Mesenchymal stem cell (in vitro differentiated cells and primary cell): ENCODE results near the gene TRIM31.

Experiments
- DNase-seq: peaks from one replicate; pipeline ENCODE4 v3.0.0-alpha.2; 2013
- H2AFZ ChIP-seq: one replicate; pipeline ENCODE4 v1.6.1; 2013; ENCODE audit warnings: low read depth, mild to moderate bottlenecking, control low read depth, inconsistent platforms, low read length, moderate library complexity
- H2AK5ac ChIP-seq: 2 replicates; pipeline ENCODE4 v1.6.1; 2013; ENCODE audit warnings: low read length, moderate library complexity, mild to moderate bottlenecking, inconsistent platforms; ENCODE audit not compliant: severe bottlenecking
- H2BK120ac ChIP-seq: one replicate; pipeline ENCODE4 v1.6.1; 2013; ENCODE audit warnings: low read depth, mild to moderate bottlenecking, inconsistent platforms, low read length, moderate library complexity
- H2BK12ac ChIP-seq, 2 experiments: one replicate each; pipeline ENCODE4 v1.6.1; 2013; ENCODE audit warnings: inconsistent platforms in 2 of 2, low read length in 2 of 2, mild to moderate bottlenecking in 2 of 2, moderate library complexity in 2 of 2, control low read depth in 1 of 2
- H2BK15ac ChIP-seq: one replicate; pipeline ENCODE4 v1.6.1; 2013; ENCODE audit warnings: mild to moderate bottlenecking, low read depth, inconsistent platforms; ENCODE audit not compliant: poor library complexity, severe bottlenecking
- H2BK5ac ChIP-seq: 2 replicates; pipeline ENCODE4 v1.6.1; 2013; ENCODE audit warnings: low read depth, mild to moderate bottlenecking, low read length, control low read depth, inconsistent platforms; ENCODE audit not compliant: poor library complexity, severe bottlenecking
- H3K14ac ChIP-seq, 2 experiments: one replicate each; pipeline ENCODE4 v1.6.1; 2013; ENCODE audit warnings: inconsistent platforms in 2 of 2, low read length in 2 of 2, control low read depth in 1 of 2, mild to moderate bottlenecking in 1 of 2, moderate library complexity in 1 of 2
- H3K18ac ChIP-seq, 2 experiments: one replicate each; pipeline ENCODE4 v1.6.1; 2013; ENCODE audit warnings: inconsistent platforms in 2 of 2, low read length in 2 of 2, control low read depth in 1 of 2, low read depth in 1 of 2, mild to moderate bottlenecking in 1 of 2
- H3K23ac ChIP-seq, 2 experiments: one replicate each; pipeline ENCODE4 v1.6.1; 2013; ENCODE audit warnings: inconsistent platforms in 2 of 2, low read length in 2 of 2, mild to moderate bottlenecking in 2 of 2, moderate library complexity in 2 of 2, control low read depth in 1 of 2
- H3K27ac ChIP-seq: 2 replicates; pipeline ENCODE4 v1.5.1; 2013; ENCODE audit warnings: mild to moderate bottlenecking, moderate library complexity, low read length, control low read depth, inconsistent platforms; ENCODE audit not compliant: poor library complexity, severe bottlenecking
- H3K27me3 ChIP-seq, 2 experiments: 2 replicates each; pipeline versions ENCODE4 v1.6.1 to v1.7.0; 2013; ENCODE audit warnings: low read length in 2 of 2, mild to moderate bottlenecking in 2 of 2, moderate library complexity in 2 of 2, control low read depth in 1 of 2, inconsistent platforms in 1 of 2; ENCODE audit not compliant: control insufficient read depth in 1 of 2, insufficient read depth in 1 of 2
- H3K36me3 ChIP-seq, 2 experiments: 2 replicates each; pipeline versions ENCODE4 v1.6.1 to v1.7.0; 2013; ENCODE audit warnings: low read length in 2 of 2, control low read depth in 1 of 2, inconsistent platforms in 1 of 2, low read depth in 1 of 2, mild to moderate bottlenecking in 1 of 2; ENCODE audit not compliant: insufficient read depth in 2 of 2, control insufficient read depth in 1 of 2
- H3K4ac ChIP-seq, 2 experiments: one replicate each; pipeline ENCODE4 v1.6.1; 2013; ENCODE audit warnings: inconsistent platforms in 2 of 2, low read length in 2 of 2, mild to moderate bottlenecking in 2 of 2, moderate library complexity in 2 of 2, control low read depth in 1 of 2, low read depth in 1 of 2
- H3K4me1 ChIP-seq: 2 replicates; pipeline ENCODE4 v1.6.1; 2013; ENCODE audit warnings: low read depth, low read length, control low read depth; ENCODE audit not compliant: control insufficient read depth, insufficient read depth
- H3K4me2 ChIP-seq: 2 replicates; pipeline ENCODE4 v1.6.1; 2013; ENCODE audit warnings: low read length, mild to moderate bottlenecking, inconsistent platforms; ENCODE audit not compliant: poor library complexity, severe bottlenecking
- H3K4me3 ChIP-seq, 2 experiments: 2 replicates each; pipeline versions ENCODE4 v1.5.1 to v1.7.0; 2013; ENCODE audit warnings: low read length in 2 of 2, mild to moderate bottlenecking in 2 of 2, control low read depth in 1 of 2, low read depth in 1 of 2; ENCODE audit not compliant: insufficient read depth in 1 of 2
- H3K79me1 ChIP-seq: replicated peaks from 2 replicates; pipeline ENCODE4 v1.6.1; 2013; ENCODE audit warnings: mild to moderate bottlenecking, control low read depth, low read length, inconsistent platforms; ENCODE audit not compliant: poor library complexity, severe bottlenecking
- H3K9ac ChIP-seq: 2 replicates; pipeline ENCODE4 v1.7.0; 2013; ENCODE audit warnings: mild to moderate bottlenecking, low read length, moderate library complexity
- H3K9me3 ChIP-seq: 2 replicates; pipeline ENCODE4 v1.7.0; 2013; ENCODE audit warnings: mild to moderate bottlenecking, low read length; ENCODE audit not compliant: control insufficient read depth
- H4K8ac ChIP-seq: one replicate; pipeline ENCODE4 v1.6.1; 2013; ENCODE audit warnings: inconsistent platforms, mild to moderate bottlenecking, low read length, moderate library complexity
- H4K91ac ChIP-seq: one replicate; pipeline ENCODE4 v1.6.1; 2013; ENCODE audit warnings: mild to moderate bottlenecking, low read length, inconsistent platforms
- WGBS: methylation state at CpG from one replicate; pipeline ENCODE4 v1.1.7; 2013; ENCODE audit warnings: mixed read lengths; 5-methylcytosine and 5-hydroxymethylcytosine counted together

Gene TRIM31

GRCh38 chr6:30131947-30132497, 19.1 kb upstream of the TRIM31 start:
- WGBS = 91% methylated on average over 2 of the region's 2 CpGs
- no peak overlapping the region for H2AFZ ChIP-seq

GRCh38 chr6:30130887-30131862, 18.3 kb upstream of the TRIM31 start:
- H3K18ac ChIP-seq = no peak overlapping the region
- H2BK5ac ChIP-seq = no peak overlapping the region
- WGBS = 38% methylated on average over 16 of the region's 16 CpGs
- H3K14ac ChIP-seq = no peak overlapping the region
- no peak overlapping the region for H3K9ac ChIP-seq
- peak; percentile 83 for DNase-seq
- H2AK5ac ChIP-seq = no peak overlapping the region
- H2AFZ ChIP-seq = no peak overlapping the region
- H3K4me1 ChIP-seq = peaks cover 7% of the 10 kb centered on the region
- peaks cover 63 to 66% of the 10 kb centered on the region in 2 experiments for H3K27me3 ChIP-seq
- H3K4me3 ChIP-seq = no peak overlapping the region
- H4K91ac ChIP-seq = no peak overlapping the region
- H2BK12ac ChIP-seq = no peak overlapping the region
- no peaks in the 10 kb centered on the region for H3K36me3 ChIP-seq
- no peak overlapping the region for H2BK120ac ChIP-seq
- no peaks in the 10 kb centered on the region for H3K79me1 ChIP-seq
- no peaks in the 10 kb centered on the region for H3K9me3 ChIP-seq
- no peak overlapping the region for H3K23ac ChIP-seq
- no peak overlapping the region for H3K4me2 ChIP-seq
- no peak overlapping the region for H2BK15ac ChIP-seq
- no peak overlapping the region for H3K27ac ChIP-seq
- no peak overlapping the region for H4K8ac ChIP-seq
- H3K4ac ChIP-seq = no peak overlapping the region

More at GRCh38 chr6:30131947-30132497, 19.1 kb upstream of the TRIM31 start:
- no peak overlapping the region for H4K8ac ChIP-seq
- no peak for DNase-seq
- H2BK5ac ChIP-seq = no peak overlapping the region
- H3K9ac ChIP-seq = no peak overlapping the region
- no peaks in the 10 kb centered on the region for H3K79me1 ChIP-seq
- no peak overlapping the region for H4K91ac ChIP-seq
- H3K4me1 ChIP-seq = peaks cover 7% of the 10 kb centered on the region
- H3K18ac ChIP-seq = no peak overlapping the region
- no peak overlapping the region for H2BK120ac ChIP-seq
- no peaks in the 10 kb centered on the region for H3K36me3 ChIP-seq
- H3K4ac ChIP-seq = no peak overlapping the region
- no peak overlapping the region for H2BK15ac ChIP-seq
- H3K23ac ChIP-seq = no peak overlapping the region
- no peak overlapping the region for H2AK5ac ChIP-seq
- H3K4me3 ChIP-seq = no peak overlapping the region
- H2BK12ac ChIP-seq = no peak overlapping the region
- H3K27me3 ChIP-seq = peaks cover 55 to 66% of the 10 kb centered on the region in 2 experiments
- no peak overlapping the region for H3K14ac ChIP-seq
- no peaks in the 10 kb centered on the region for H3K9me3 ChIP-seq
- no peak overlapping the region for H3K4me2 ChIP-seq
- no peak overlapping the region for H3K27ac ChIP-seq

GRCh38 chr6:30130179-30130679, 17.3 kb upstream of the TRIM31 start:
- H3K27me3 ChIP-seq = peaks cover 66% of the 10 kb centered on the region in 2 experiments
- H3K4me2 ChIP-seq = no peak overlapping the region
- H3K18ac ChIP-seq = no peak overlapping the region
- H2BK120ac ChIP-seq = no peak overlapping the region
- no peak overlapping the region for H2BK15ac ChIP-seq
- no peak overlapping the region for H2AFZ ChIP-seq
- H4K8ac ChIP-seq = no peak overlapping the region
- WGBS = 74% methylated on average over 4 of the region's 4 CpGs
- no peak overlapping the region for H3K9ac ChIP-seq
- DNase-seq = no peak
- H3K36me3 ChIP-seq = no peaks in the 10 kb centered on the region
- H4K91ac ChIP-seq = no peak overlapping the region
- no peaks in the 10 kb centered on the region for H3K79me1 ChIP-seq
- no peak overlapping the region for H3K14ac ChIP-seq
- H2BK12ac ChIP-seq = no peak overlapping the region
- no peak overlapping the region for H3K27ac ChIP-seq
- peaks cover 7% of the 10 kb centered on the region for H3K4me1 ChIP-seq
- H3K23ac ChIP-seq = no peak overlapping the region
- H2BK5ac ChIP-seq = no peak overlapping the region
- no peak overlapping the region for H3K4me3 ChIP-seq
- no peak overlapping the region for H2AK5ac ChIP-seq
- H3K9me3 ChIP-seq = no peaks in the 10 kb centered on the region
- no peak overlapping the region for H3K4ac ChIP-seq
